ENCODE measurements around the gene TMTC2.
"Not testable (repeated sequence)": the region's sequence is repeated elsewhere in the genome, so short reads cannot be mapped to it uniquely, and the experiment has no call there.

Gene TMTC2

GRCh38 chr12:82841487-82841904 lies 154.8 kb downstream of the TMTC2 start:
- DNase-seq (ENCODE audit: low read depth in 2 of 2) = no peak

DNA sequence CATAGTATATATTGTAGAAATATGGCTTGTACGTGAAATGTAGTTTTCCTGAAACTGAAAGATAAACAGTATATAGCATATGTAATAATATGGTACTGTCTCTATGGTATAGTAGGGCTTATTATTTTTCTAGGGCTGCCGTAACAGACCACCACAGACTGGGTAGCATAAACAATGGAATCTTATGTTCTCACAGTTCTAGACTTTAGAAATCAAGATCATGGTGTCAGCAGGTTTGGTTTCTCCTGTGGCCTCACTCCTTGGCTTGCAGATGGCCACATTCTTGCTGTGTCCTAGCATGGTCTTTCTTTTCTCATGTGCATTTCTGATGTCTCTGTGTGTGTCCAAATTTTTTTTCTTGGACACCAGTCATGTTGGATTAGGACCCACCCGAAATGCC lies 155.8 kb downstream of the TMTC2 start:
- DNase-seq (ENCODE audit: low read depth in 2 of 2) = no peak

GRCh38 chr12:82845076-82845475 lies 158.4 kb downstream of the TMTC2 start:
- DNase-seq (ENCODE audit: low read depth in 2 of 2) = not testable (repeated sequence)

DNA sequence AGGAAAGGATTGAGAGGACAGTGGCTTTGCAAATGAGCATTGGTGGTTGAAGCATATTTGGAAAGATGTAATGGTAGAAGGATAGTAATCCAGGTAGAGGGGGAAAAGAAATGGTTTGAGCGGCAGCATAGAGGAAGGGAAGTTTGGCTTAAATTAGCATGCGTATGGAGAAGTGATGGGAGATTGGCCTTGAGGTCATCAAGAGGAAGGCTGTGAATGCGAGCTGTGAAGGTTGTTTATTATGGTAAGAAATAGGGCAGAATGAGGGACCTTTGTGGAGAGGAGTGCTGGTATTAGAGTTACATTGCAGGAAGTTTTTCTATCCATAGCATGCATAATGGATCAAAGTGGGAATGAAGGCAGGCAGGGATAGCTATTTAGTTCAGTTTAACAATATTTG lies 162.1 kb downstream of the TMTC2 start:
- no peak for DNase-seq (ENCODE audit: low read depth in 2 of 2)

DNA sequence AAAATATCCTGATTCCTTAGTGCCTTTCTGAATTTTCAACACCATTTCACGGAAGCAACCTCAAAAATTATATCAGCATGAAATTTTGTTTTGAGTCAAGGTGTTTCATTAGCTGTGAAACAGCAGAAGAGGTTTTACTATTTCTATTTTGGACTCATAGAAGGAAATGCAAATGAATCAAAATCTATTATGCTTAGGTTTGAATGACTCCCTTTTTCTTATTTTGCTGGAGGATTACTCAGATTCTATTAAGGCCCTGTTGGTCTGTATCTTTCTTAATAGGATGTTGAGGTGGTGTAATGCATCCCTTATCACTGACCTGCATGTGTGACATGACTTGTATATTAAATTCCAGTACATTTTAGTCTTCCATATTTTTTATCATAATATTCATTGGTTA lies 165.8 kb downstream of the TMTC2 start:
- DNase-seq (ENCODE audit: low read depth in 2 of 2) = no peak

DNA sequence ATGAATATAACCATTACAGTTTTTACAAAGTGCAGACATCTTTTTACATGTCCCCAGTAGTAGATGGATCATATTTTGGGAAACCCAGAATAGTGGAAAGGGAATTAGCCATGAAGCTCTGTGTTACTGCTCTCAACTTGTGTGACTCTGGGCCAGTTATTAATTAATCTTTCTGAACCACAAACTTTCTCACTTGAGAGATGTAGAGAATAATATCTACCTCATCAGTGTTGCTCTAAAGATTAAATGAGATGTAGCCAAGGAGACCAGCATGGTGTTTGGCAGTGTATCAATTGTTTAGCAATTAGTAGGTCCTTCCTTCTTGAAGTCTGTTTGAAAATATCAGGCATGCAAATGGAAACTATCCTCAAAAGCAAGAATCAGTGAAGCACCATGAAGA lies 169.2 kb downstream of the TMTC2 start:
- DNase-seq (ENCODE audit: low read depth in 2 of 2) = no peak

GRCh38 chr12:82857276-82857675 lies 170.6 kb downstream of the TMTC2 start:
- no peak for DNase-seq (ENCODE audit: low read depth in 2 of 2)

GRCh38 chr12:82857911-82858533 lies 171.3 kb downstream of the TMTC2 start:
- no peak for DNase-seq (ENCODE audit: low read depth in 2 of 2)

DNA sequence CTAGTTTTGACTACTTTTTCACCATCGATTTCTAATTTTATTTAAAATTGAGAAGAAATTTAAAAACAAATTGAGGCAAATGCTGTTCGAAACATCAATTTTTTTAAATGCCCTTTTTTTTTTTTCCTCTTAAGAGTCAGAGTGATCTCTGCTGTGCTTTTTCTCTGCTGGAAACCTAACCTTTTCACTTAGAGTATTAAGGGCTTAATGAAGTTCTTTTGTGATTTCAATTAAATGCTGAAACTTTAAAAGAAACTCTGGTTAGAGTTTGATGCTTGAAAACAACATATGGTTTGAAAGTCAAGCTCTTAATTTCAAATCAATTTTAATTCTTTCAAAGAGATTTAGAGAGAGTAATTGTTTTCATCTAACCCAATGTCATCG lies 171.8 kb downstream of the TMTC2 start:
- DNase-seq (ENCODE audit: low read depth in 2 of 2) = no peak

DNA sequence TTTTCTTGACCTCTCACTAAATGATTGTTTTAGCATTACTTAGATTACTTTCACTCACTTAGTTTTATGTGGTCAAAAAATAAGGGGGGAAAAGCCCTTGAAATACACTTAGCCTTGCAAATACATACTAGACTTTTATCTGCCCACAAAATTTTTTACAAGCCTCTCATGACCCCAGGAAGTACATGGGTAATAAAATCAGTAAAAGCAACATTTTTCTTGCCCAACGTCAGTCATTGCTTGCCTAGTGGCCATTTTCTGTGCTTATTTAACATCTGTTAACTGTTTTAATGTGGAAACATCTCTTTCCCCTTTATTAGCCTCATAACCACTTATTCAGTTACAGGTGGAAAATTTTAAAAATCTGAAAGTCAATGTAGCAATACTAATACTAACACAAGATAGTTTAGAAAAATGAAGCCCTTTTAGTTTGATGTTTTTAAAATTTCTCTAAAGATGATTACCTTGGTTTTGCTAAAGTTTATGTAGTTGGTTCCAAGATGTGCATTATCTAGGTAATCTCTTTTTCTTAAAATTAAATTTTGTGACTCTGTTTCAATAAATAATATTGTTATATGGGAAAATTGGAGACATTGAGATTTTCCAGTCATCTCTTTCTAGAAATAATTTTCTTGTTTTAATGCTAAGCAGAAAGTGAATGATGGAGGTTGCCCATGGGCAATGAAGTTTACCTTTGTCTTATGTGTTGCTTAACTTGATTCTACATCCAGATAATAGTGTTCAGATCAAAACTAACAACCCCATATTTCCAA lies 175.5 kb downstream of the TMTC2 start:
- no peak for DNase-seq (ENCODE audit: low read depth in 2 of 2)

- DNase-seq (ENCODE audit: low read depth in 2 of 2) = no peak
Measured at GRCh38 chr12:82862876-82863649, 176.4 kb downstream of the TMTC2 start.

DNA sequence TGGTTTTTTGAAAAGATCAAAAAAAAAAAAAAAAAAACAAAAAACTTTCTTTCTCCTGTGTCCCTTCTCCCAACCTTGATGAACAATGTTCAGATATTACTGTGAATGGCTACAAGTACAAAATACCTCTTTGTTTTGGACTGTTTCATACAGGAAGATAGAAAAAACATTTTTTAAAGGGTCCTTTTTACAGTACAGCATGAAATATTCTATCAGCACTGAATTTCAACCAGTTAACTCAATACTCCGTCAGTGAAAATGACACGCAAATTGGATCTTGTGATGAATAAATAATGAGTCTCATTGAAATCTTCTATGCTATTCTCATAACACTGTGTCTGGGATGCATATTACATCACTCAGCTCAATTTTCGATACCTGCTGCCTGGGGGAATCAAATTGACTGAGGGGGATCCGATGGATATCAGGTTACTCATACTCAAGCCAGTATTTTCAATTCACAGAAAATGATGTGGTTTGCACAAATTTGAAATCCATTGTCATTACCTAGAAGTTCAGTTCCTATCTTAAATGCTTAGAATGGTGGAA lies 179.6 kb downstream of the TMTC2 start:
- no peak for DNase-seq (ENCODE audit: low read depth in 2 of 2)

GRCh38 chr12:82866946-82867345 lies 180.2 kb downstream of the TMTC2 start:
- no peak for DNase-seq (ENCODE audit: low read depth in 2 of 2)

DNA sequence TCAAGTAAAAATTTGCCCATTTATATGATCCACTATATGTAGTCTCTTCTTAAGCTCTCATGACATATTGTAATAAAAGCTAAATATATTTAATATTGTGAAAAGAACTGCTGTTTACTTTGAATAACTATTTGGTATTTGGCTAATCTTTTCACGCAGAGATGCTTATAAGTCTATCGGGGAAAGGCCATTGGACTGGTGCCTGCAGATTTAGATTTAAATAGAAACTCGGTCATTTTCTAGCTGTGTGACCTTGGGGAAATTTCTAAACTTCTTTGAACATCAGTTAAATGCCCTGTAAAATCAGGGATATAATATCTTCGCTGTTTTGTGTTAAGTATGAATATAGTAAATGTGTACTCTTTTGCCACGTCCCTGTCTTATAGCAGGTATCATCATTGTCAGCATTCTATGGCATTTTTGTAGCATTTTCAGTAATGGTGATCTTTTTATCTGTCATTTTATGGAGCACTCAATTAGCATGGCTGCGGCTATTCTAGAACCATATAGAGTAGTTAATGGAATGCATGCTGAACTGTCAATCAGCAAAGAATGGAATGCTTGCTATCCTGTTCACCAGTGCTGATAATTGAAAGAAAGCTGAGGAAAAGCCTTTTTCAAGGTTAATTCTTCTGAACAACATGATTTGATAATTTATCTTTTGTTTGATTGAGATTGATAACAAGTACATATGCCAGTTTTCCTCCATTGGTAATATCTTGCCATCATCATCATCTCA lies 181.2 kb downstream of the TMTC2 start:
- no peak for DNase-seq (ENCODE audit: low read depth in 2 of 2)

DNA sequence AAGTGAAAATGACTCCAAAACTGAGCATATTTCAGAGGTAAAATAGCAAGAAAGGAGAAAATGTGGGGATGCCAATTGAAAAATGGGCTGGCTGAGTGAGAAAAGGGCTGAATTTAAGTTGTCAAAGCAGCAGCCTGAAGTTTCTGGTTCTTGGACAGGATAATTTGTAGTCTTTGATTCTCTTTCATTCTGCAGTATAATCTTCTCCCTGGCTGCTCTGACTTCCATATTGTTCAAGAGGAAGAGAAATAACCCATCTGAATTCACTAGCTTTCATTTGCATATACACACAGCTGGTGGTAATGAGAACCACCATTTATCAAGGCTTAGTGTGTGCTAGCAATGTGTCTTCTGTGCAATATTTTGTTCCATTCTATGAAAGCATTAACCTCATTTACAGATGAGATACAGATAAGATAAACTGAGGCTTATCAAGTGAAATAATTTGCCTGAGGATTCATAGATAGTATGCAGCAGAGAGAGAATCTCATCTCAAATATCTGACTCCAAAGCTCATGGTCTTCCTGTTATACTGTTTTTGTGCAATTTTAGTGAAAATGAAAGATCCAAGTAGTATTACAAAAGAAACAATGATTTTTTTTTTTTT lies 184.2 kb downstream of the TMTC2 start:
- DNase-seq (ENCODE audit: low read depth in 2 of 2) = no peak

DNA sequence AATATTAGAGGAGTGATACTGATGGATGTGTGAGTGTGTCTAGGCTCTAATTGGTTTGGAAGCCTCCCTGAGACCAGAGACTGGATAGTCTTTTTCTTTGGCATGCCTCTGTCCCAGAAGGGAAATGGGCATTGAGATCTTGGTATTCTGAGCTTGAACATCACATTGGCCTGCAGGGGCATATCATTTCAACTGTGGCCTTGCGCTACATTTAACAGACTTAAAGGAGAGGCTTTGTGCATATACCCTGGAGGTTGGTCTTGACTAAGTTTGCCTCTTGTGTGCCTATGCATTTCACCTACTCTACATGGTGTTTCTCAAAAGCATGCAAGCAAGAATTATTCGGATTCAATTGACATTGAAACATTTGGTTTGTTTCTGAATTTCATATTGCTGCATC lies 185.4 kb downstream of the TMTC2 start:
- no peak for DNase-seq (ENCODE audit: low read depth in 2 of 2)

DNA sequence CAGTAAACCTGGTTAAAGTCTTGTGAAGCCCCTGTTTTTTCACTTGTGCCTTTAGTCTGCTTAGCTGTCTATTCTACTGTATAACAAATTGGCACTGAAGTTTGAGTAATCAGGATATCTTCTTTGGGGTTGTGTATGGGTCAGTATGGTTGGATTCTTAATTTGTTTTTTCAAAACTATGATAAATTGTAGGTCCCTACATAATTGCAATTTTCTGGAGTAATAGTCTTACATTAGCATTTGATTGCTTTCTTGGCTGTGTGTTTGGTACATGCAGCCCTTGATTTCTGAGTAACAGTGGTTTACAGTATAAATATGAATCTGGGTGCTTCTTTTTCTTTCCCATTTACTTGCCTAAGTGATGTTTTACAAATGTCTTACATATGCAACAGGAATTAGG lies 186.6 kb downstream of the TMTC2 start:
- no peak for DNase-seq (ENCODE audit: low read depth in 2 of 2)

DNA sequence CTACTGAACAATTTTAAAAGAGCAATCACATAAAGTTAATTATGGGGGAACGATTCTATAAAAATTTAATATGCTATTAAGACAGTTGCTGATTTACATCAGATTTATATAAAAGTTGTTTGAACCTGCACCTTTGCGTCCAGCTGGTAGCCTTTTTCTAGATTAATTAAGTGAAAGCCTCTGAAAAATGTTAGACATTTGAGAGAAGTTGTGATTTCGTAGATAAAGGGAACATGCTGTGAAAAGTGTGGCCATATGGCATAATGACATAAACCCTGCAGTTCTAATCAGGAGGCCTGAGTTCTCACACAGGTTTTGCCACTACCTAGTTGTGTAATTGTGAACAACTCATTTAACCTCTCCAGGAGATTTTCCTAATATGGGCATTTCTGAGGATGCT lies 187.2 kb downstream of the TMTC2 start:
- DNase-seq (ENCODE audit: low read depth in 2 of 2) = no peak

- no peak for DNase-seq (ENCODE audit: low read depth in 2 of 2)
Measured at GRCh38 chr12:82874945-82875344, 188.2 kb downstream of the TMTC2 start.

- no peak for DNase-seq (ENCODE audit: low read depth in 2 of 2)
Measured at GRCh38 chr12:82876075-82876474, 189.4 kb downstream of the TMTC2 start.

DNA sequence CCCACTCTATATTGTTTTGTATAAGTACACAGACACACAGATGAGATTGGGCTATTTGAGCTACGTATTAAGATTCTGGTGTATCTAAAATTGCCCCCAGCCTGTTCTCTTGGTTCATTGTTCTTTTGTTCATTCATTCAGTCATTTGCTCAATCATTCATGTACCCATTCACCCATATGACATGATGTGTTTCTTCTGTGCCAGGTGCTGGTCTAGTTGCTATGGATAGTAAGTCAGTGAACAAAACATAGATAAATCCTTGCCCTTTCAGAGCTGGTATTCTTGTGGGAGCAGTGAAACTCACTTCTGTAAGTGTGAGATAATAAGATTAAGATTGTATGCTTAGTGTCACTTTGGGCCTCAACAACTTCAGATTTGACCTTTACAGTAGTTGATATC lies 191.3 kb downstream of the TMTC2 start:
- no peak for DNase-seq (ENCODE audit: low read depth in 2 of 2)
